ENCODE results near the gene ADPRS.

DNA sequence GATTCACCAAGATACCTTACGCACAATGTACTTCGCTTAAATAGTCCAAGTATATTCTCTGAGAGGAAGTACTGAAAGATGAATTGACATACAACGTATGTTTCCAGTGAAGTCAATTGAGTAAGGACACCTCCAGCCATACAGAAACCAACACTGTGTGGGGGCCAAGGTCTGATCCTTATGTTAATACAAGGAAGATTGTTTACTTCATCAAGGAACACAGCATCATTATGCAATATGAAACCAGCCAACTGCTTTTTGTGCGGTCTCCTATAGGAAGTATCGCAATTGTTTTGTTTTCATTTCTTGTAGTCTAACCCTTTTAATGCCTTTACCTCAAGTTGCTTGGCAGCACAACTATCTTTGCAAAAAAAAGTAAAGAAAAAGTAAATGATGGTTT lies 33.0 kb upstream of the ADPRS start:
- no peak for TF ChIP-seq POLR2A (IDR thresholded peaks at IDR 0.05)
- no peak for TF ChIP-seq EP300 (IDR thresholded peaks at IDR 0.05)
